ENCODE results near the gene RASA3. TPM values are rescaled to one million over a fixed set of nuclear protein-coding genes. Genes with fewer than 3 reads are reported as not detected.

Gene RASA3
- total RNA-seq, 2 donors from 2014 or later = 4.4 to 7.2 TPM

- H3K4me1 ChIP-seq = no peaks in the 10 kb centered on the region
- H3K27me3 ChIP-seq = no peaks in the 10 kb centered on the region
- intact Hi-C loops (cut with DNase I) = no loop called here
- no peak overlapping the region for H3K27ac ChIP-seq
- no peak for TF ChIP-seq CTCF (IDR thresholded peaks at IDR 0.05)
- no peaks in the 10 kb centered on the region for H3K36me3 ChIP-seq
- DNase-seq = no peak
- no peak overlapping the region for H3K4me3 ChIP-seq
- no peak overlapping the region for H3K9ac ChIP-seq (ENCODE audit: low read depth in 2 of 2, low read length in 2 of 2)
- H3K9me3 ChIP-seq = no peaks in the 10 kb centered on the region
Observed at GRCh38 chr13:114015969-114016295, 116.5 kb downstream of the RASA3 start.

- H3K27ac ChIP-seq = no peak overlapping the region
- no peaks in the 10 kb centered on the region for H3K36me3 ChIP-seq
- H3K27me3 ChIP-seq = no peaks in the 10 kb centered on the region
- no peaks in the 10 kb centered on the region for H3K9me3 ChIP-seq
- no peaks in the 10 kb centered on the region for H3K4me1 ChIP-seq
- intact Hi-C loops (cut with DNase I) = no loop called here
- H3K4me3 ChIP-seq = no peak overlapping the region
- TF ChIP-seq CTCF (IDR thresholded peaks at IDR 0.05) = no peak
- peak; percentile 41 for DNase-seq
- peak overlapping the region in 1 of 2 donors; percentile 2 for H3K9ac ChIP-seq (ENCODE audit: low read depth in 2 of 2, low read length in 2 of 2)
Observed at GRCh38 chr13:114015111-114015968, 117.1 kb downstream of the RASA3 start.

- H3K36me3 ChIP-seq = no peaks in the 10 kb centered on the region
- H3K4me3 ChIP-seq = no peak overlapping the region
- H3K27me3 ChIP-seq = no peaks in the 10 kb centered on the region
- H3K9me3 ChIP-seq = no peaks in the 10 kb centered on the region
- no peak for DNase-seq
- TF ChIP-seq CTCF (IDR thresholded peaks at IDR 0.05) = no peak
- no peak overlapping the region for H3K9ac ChIP-seq (ENCODE audit: low read depth in 2 of 2, low read length in 2 of 2)
- no peak overlapping the region for H3K27ac ChIP-seq
- H3K4me1 ChIP-seq = no peaks in the 10 kb centered on the region
- intact Hi-C loops (cut with DNase I) = no loop called here
Observed at GRCh38 chr13:114013952-114014629, 118.3 kb downstream of the RASA3 start.

- no peak for DNase-seq
- no peak overlapping the region for H3K9ac ChIP-seq (ENCODE audit: low read depth in 2 of 2, low read length in 2 of 2)
- H3K27ac ChIP-seq = no peak overlapping the region
- H3K36me3 ChIP-seq = no peaks in the 10 kb centered on the region
- no peak for TF ChIP-seq CTCF (IDR thresholded peaks at IDR 0.05)
- no peaks in the 10 kb centered on the region for H3K4me1 ChIP-seq
- H3K27me3 ChIP-seq = no peaks in the 10 kb centered on the region
- H3K4me3 ChIP-seq = no peak overlapping the region
- intact Hi-C loops (cut with DNase I) = no loop called here
- no peaks in the 10 kb centered on the region for H3K9me3 ChIP-seq
Observed at GRCh38 chr13:114013336-114013735, 119.1 kb downstream of the RASA3 start.

GRCh38 chr13:114012921-114013320 is 119.5 kb downstream of the RASA3 start:
- H3K27ac ChIP-seq = no peak overlapping the region
- H3K36me3 ChIP-seq = no peaks in the 10 kb centered on the region
- no peaks in the 10 kb centered on the region for H3K27me3 ChIP-seq
- no peak overlapping the region for H3K4me3 ChIP-seq
- H3K9me3 ChIP-seq = no peaks in the 10 kb centered on the region
- no peak for TF ChIP-seq CTCF (IDR thresholded peaks at IDR 0.05)
- no peaks in the 10 kb centered on the region for H3K4me1 ChIP-seq
- intact Hi-C loops (cut with DNase I) = no loop called here
- DNase-seq = no peak
- H3K9ac ChIP-seq (ENCODE audit: low read depth in 2 of 2, low read length in 2 of 2) = no peak overlapping the region

Data from colonic mucosa (tissue), 4 donors.